Uterus (tissue), 4 donors: ENCODE results near the gene NDNF. TPM values are rescaled to one million over a fixed set of nuclear protein-coding genes. Genes with fewer than 3 reads are reported as not detected.

ENCODE experiments used
- DNase-seq, 2 donors: peaks; one replicate each; pipeline ENCODE4 v3.0.0-alpha.2; 2019 to 2020
- H3K27ac ChIP-seq, 2 donors: fragments of 200-600 bp; sonication (generic); 1 replicate in 1 of 2; 2 replicates in 1 of 2; pipeline ENCODE4 v1.5.1; 2016 to 2018
- H3K27me3 ChIP-seq, 2 donors: fragments of 200-600 bp; sonication (generic); one replicate each; pipeline ENCODE4 v1.5.1; 2018 to 2019; ENCODE audit warnings: control low read depth in 1 of 2
- H3K36me3 ChIP-seq, 2 donors: fragments of 200-600 bp; sonication (generic); one replicate each; pipeline ENCODE4 v1.5.1; 2019; ENCODE audit warnings: control low read depth in 1 of 2
- H3K4me1 ChIP-seq, 2 donors: fragments of 200-600 bp; sonication (generic); one replicate each; pipeline ENCODE4 v1.5.1; 2018 to 2019; ENCODE audit warnings: control low read depth in 1 of 2
- H3K4me3 ChIP-seq, 2 donors: fragments of 200-600 bp; sonication (generic); 1 replicate in 1 of 2; 2 replicates in 1 of 2; pipeline ENCODE4 v1.5.1; 2018 to 2019; ENCODE audit warnings: mild to moderate bottlenecking in 1 of 2
- H3K9me3 ChIP-seq, 2 donors: fragments of 200-600 bp; sonication (generic); one replicate each; pipeline ENCODE4 v1.5.1; 2019; ENCODE audit warnings: control low read depth in 1 of 2
- POLR2A ChIP-seq, 2 donors: fragments of 450-650 bp; IDR thresholded peaks; one replicate each; pipeline ENCODE4 v1.6.1; 2016; ENCODE audit warnings: antibody characterized with exemption in 2 of 2, mild to moderate bottlenecking in 1 of 2, moderate library complexity in 1 of 2
- intact Hi-C: fragments of 100-400 bp; cut with DNase I; formaldehyde crosslinking; loops from one replicate; pipeline ENCODE4 v1.15.1; 2023; ENCODE audit warnings: low total_unique reads
- total RNA-seq, 4 donors: library from RNA; depleted of rRNA in 3 of 4; stranded (reverse); fragments of >200 nt in 3 of 4; gene quantifications; one replicate each; pipeline versions ENCODE4 v1.1.0 to v1.2.4, GENCODE V29; 2014 to 2023
- TF ChIP-seq, protein P1 (sequence below), 4 experiments: fragments of 200-600 bp in 2 of 4; fragments of 450-650 bp in 2 of 4; sonication (generic) in 2 of 4; IDR thresholded peaks; one replicate each; pipeline ENCODE4 v1.5.1; 2016 to 2019; ENCODE audit warnings: antibody characterized with exemption in 4 of 4, mild to moderate bottlenecking in 2 of 4, moderate library complexity in 1 of 4
- donor health status: DM: yes; HTN: yes; CAD: no.

NDNF gene
- total RNA-seq, 4 donors from 2014 or later, result 1.5 to 10.9 (median 8.0) TPM

GRCh38 chr4:121003863-121004262 is 68.5 kb downstream of the NDNF start:
- Histone ChIP-seq H3K9me3 (no peaks in the 10 kb centered on the region), H3K4me3 (no peak overlapping the region), H3K36me3 (no peaks in the 10 kb centered on the region), H3K4me1 (no peaks in the 10 kb centered on the region), H3K27ac (no peak overlapping the region), H3K27me3 (no peaks in the 10 kb centered on the region)
- intact Hi-C loops, result no loop called here
- TF ChIP-seq POLR2A (IDR thresholded peaks at IDR 0.05), result no peak
- TF ChIP-seq, protein P1, sequence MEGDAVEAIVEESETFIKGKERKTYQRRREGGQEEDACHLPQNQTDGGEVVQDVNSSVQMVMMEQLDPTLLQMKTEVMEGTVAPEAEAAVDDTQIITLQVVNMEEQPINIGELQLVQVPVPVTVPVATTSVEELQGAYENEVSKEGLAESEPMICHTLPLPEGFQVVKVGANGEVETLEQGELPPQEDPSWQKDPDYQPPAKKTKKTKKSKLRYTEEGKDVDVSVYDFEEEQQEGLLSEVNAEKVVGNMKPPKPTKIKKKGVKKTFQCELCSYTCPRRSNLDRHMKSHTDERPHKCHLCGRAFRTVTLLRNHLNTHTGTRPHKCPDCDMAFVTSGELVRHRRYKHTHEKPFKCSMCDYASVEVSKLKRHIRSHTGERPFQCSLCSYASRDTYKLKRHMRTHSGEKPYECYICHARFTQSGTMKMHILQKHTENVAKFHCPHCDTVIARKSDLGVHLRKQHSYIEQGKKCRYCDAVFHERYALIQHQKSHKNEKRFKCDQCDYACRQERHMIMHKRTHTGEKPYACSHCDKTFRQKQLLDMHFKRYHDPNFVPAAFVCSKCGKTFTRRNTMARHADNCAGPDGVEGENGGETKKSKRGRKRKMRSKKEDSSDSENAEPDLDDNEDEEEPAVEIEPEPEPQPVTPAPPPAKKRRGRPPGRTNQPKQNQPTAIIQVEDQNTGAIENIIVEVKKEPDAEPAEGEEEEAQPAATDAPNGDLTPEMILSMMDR (IDR thresholded peaks at IDR 0.05), result no peak
- no peak for DNase-seq

DNA sequence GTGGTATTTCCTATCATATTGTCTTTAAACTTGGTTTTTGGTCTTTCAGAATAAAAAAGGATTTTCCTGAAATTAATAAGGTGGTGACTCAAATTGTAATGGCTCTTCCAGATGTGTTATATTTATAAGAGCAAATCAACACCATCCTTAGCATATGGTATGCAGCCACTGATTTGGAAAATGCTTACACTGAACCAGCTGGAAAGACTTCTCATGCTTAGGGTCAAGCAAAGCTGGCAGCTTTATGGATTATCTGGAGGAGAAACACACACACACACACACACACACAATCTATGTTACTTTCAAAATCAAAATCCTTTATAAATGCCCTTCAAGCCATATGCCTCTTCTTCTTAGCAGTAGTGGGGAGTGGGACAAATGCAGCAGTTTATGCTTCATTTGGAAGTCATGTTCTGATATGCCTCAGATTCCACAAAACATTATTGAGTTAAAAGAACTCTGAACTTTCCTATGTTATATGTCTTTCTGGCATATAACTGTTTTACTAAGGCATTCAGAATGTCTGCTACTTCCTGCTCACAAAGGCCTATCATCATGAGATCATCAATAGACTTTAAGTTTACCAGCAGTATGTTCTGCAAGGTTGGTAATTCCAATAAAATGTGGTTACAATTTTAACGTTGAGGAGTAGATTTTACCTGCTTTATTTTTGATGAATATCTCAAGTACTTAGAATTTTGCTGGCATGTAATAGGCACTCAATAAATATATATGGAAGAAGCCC is 76.9 kb downstream of the NDNF start:
- Histone ChIP-seq H3K9me3 (no peaks in the 10 kb centered on the region), H3K36me3 (no peaks in the 10 kb centered on the region), H3K4me3 (no peak overlapping the region), H3K4me1 (no peaks in the 10 kb centered on the region), H3K27me3 (no peaks in the 10 kb centered on the region), H3K27ac (no peak overlapping the region)
- intact Hi-C loops, result no loop called here
- TF ChIP-seq, protein P1 (IDR thresholded peaks at IDR 0.05), result no peak
- no peak for DNase-seq

DNA sequence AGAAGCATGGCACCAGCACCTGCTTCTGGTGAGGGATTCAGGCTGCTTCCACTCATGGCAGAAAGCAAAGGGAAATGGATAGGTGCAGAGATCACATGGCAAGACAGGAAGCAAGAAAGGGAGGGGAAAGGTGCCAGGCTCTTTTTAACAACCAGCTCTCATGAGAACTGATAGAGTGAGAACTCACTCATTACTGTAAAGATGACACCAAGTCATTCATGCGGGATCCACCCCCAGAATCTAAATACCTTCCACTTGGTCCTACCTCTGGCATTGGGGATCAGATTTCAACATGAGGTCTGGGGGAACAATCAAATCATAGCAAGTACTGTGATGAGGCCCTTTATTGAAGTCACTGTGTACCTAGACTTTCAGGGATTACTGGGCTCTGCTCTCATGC is 77.8 kb downstream of the NDNF start:
- H3K36me3 ChIP-seq, result no peaks in the 10 kb centered on the region
- no peak for TF ChIP-seq POLR2A (IDR thresholded peaks at IDR 0.05)
- TF ChIP-seq, protein P1 (IDR thresholded peaks at IDR 0.05), result no peak
- DNase-seq, result no peak
- no peak overlapping the region for H3K27ac ChIP-seq
- intact Hi-C loops, result no loop called here
- H3K27me3 ChIP-seq, result no peaks in the 10 kb centered on the region
- H3K4me1 ChIP-seq, result no peaks in the 10 kb centered on the region
- H3K9me3 ChIP-seq, result no peaks in the 10 kb centered on the region
- no peak overlapping the region for H3K4me3 ChIP-seq

- no peaks in the 10 kb centered on the region for H3K36me3 ChIP-seq
- no peak for DNase-seq
- no peaks in the 10 kb centered on the region for H3K9me3 ChIP-seq
- intact Hi-C loops, result no loop called here
- TF ChIP-seq, protein P1 (IDR thresholded peaks at IDR 0.05), result no peak
- no peak for TF ChIP-seq POLR2A (IDR thresholded peaks at IDR 0.05)
- H3K4me1 ChIP-seq, result no peaks in the 10 kb centered on the region
- no peak overlapping the region for H3K27ac ChIP-seq
- no peaks in the 10 kb centered on the region for H3K27me3 ChIP-seq
- no peak overlapping the region for H3K4me3 ChIP-seq
Measured at GRCh38 chr4:120991885-120992284, 80.5 kb downstream of the NDNF start.

- DNase-seq, result no peak
- Histone ChIP-seq H3K4me1 (no peaks in the 10 kb centered on the region), H3K27me3 (no peaks in the 10 kb centered on the region), H3K4me3 (no peak overlapping the region), H3K36me3 (no peaks in the 10 kb centered on the region), H3K27ac (no peak overlapping the region), H3K9me3 (no peaks in the 10 kb centered on the region)
- intact Hi-C loops, result no loop called here
- no peak for TF ChIP-seq POLR2A (IDR thresholded peaks at IDR 0.05)
- TF ChIP-seq, protein P1 (IDR thresholded peaks at IDR 0.05), result no peak
Measured at GRCh38 chr4:120990246-120990645, 82.1 kb downstream of the NDNF start.

Other genes with a start within 250 kb of the NDNF start
- 10 to 100 TPM; 37.6 to 96.6 (median 52.6) TPM for gene PRDM5, start 149.8 kb downstream of the NDNF start, total RNA-seq
- gene TNIP3, start 91.8 kb upstream of the NDNF start, total RNA-seq, result under 1 TPM in 1 of 4 donors, not detected in 3; 0.48 TPM